ENCODE results near the gene PLS1.
"Not testable (repeated sequence)": the region's sequence is repeated elsewhere in the genome, so short reads cannot be mapped to it uniquely, and the experiment has no call there.

The PLS1 gene, protein sequence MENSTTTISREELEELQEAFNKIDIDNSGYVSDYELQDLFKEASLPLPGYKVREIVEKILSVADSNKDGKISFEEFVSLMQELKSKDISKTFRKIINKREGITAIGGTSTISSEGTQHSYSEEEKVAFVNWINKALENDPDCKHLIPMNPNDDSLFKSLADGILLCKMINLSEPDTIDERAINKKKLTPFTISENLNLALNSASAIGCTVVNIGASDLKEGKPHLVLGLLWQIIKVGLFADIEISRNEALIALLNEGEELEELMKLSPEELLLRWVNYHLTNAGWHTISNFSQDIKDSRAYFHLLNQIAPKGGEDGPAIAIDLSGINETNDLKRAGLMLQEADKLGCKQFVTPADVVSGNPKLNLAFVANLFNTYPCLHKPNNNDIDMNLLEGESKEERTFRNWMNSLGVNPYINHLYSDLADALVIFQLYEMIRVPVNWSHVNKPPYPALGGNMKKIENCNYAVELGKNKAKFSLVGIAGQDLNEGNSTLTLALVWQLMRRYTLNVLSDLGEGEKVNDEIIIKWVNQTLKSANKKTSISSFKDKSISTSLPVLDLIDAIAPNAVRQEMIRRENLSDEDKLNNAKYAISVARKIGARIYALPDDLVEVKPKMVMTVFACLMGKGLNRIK

DNA sequence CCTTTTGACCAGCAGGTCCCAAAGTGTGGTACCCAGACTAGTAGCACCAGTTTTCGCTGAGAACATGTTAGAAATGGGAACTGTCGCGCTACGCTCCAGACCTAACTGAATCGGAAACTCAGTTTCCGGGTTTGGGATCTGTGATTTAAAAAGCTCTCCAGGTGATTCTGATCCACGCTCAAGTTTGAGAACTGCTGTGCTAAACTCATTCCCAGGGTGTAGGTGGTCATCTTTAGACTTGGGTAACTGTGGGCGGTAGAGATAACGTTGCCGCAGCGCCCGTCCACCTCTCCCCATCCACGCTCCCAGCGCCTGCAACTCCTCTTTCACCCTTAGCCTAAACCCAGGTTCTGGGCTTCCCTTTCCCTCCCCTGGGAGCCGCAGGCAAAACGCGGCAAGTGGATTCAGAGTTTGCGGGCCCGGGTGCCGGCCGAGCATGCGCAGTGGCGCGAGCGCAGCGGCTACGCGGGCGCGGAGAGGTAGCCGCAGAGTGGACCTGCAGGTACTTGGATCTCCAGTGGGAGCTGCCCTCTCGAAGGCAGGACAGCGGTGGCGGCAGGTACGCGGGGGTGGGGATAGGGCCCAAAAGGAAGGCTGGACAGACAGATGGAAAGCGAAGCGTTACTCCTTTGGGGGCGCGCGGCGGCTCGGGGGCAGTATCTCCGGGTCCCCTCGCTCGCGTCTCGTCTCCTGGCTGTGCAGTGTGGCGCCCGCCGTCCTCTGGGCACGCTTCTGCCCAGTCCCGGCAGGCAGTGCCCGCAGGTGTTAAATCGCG is at the start of gene PLS1:
PLS1 (plus strand) TSS at position 443 of the 775 bp plus-strand sequence. CDS start 67,845 bp downstream, outside the sequence.
- peak; percentile 90 for DNase-seq (ENCODE audit: extremely low read depth, insufficient read length)
- H3K36me3 ChIP-seq (ENCODE audit: control insufficient read depth, insufficient read depth, low read length): no peaks in the 10 kb centered on the region
- peak within 1 kb of the TSS; percentile 87 for H3K4me3 ChIP-seq (replicated peaks; ENCODE audit: low read depth, low read length)
- TF ChIP-seq, protein P1, sequence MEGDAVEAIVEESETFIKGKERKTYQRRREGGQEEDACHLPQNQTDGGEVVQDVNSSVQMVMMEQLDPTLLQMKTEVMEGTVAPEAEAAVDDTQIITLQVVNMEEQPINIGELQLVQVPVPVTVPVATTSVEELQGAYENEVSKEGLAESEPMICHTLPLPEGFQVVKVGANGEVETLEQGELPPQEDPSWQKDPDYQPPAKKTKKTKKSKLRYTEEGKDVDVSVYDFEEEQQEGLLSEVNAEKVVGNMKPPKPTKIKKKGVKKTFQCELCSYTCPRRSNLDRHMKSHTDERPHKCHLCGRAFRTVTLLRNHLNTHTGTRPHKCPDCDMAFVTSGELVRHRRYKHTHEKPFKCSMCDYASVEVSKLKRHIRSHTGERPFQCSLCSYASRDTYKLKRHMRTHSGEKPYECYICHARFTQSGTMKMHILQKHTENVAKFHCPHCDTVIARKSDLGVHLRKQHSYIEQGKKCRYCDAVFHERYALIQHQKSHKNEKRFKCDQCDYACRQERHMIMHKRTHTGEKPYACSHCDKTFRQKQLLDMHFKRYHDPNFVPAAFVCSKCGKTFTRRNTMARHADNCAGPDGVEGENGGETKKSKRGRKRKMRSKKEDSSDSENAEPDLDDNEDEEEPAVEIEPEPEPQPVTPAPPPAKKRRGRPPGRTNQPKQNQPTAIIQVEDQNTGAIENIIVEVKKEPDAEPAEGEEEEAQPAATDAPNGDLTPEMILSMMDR (IDR thresholded peaks at IDR 0.05; ENCODE audit: insufficient read depth, low read length, poor library complexity, severe bottlenecking): no peak
- H3K27me3 ChIP-seq (replicated peaks; ENCODE audit: control insufficient read depth, insufficient read depth, low read length): no peaks in the 10 kb centered on the region

DNA sequence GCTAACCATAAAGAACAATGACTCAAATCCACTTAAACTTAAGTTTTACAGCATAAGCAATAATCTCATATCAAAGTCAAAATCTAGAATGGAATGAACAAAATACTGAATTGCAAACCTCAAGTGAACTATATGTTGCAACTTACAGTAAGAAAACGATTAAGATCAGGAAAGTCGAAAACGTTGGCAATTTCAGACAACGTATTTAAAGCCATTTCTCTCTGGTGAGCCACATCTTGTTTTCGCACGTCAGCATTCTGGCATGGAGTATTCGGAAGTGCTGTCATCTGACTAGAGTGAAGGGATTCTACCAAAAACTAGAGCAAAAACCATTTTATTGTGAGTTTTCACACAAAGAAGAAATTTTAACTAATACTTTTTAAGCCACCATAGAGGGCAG is 46.2 kb upstream of the PLS1 start:
- peaks cover 1% of the 10 kb centered on the region; the same call in 1 of the 2 replicates for H3K36me3 ChIP-seq (ENCODE audit: control insufficient read depth, insufficient read depth, low read length)
- no peak for DNase-seq (ENCODE audit: extremely low read depth, insufficient read length)
- H3K4me3 ChIP-seq (replicated peaks; ENCODE audit: low read depth, low read length): no peak overlapping the region
- TF ChIP-seq, protein P1 (IDR thresholded peaks at IDR 0.05; ENCODE audit: insufficient read depth, low read length, poor library complexity, severe bottlenecking): no peak
- no peaks in the 10 kb centered on the region for H3K27me3 ChIP-seq (replicated peaks; ENCODE audit: control insufficient read depth, insufficient read depth, low read length)

DNA sequence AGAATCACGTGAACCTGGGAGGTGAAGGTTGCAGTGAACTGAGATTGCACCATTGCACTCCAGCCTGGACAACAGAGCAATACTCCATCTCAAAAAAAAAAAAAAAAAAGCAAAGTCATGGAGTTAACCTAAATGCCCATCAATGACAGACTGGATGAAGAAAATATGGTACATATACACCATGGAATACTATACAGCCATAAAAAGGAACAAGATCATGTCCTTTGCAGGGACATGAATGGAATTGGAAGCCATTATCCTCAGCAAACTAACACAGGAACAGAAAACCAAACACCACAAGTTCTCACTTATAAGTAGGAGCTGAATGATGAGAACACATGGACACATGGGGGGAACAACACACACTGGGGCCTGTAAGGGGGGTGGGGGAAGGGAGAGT is 43.6 kb upstream of the PLS1 start:
- not testable (repeated sequence) for DNase-seq (ENCODE audit: extremely low read depth, insufficient read length); H3K4me3 ChIP-seq (replicated peaks; ENCODE audit: low read depth, low read length); H3K36me3 ChIP-seq (ENCODE audit: control insufficient read depth, insufficient read depth, low read length); H3K27me3 ChIP-seq (replicated peaks; ENCODE audit: control insufficient read depth, insufficient read depth, low read length)

DNA sequence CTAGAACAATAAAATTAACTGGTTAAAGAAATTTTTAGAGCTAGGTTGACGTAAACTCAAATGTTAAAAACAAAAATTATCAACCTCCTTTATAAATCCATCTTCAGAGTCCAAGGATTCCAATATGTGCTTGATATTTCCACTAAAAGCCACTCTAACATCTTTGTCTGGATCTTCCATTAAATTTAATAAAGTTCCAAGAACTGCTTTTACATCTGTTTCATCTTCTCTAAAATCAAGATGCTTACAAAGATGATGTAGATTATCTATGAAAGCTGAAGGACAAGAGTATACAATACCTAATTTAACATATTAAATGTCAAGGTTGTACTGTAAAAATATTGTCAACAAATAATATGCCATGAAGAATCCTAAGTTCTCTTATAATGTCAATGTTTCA is 42.5 kb upstream of the PLS1 start:
- Histone ChIP-seq H3K36me3 (ENCODE audit: control insufficient read depth, insufficient read depth, low read length) (peaks cover 1% of the 10 kb centered on the region; the same call in 1 of the 2 replicates), H3K4me3 (replicated peaks; ENCODE audit: low read depth, low read length) (no peak overlapping the region), H3K27me3 (replicated peaks; ENCODE audit: control insufficient read depth, insufficient read depth, low read length) (no peaks in the 10 kb centered on the region)
- DNase-seq (ENCODE audit: extremely low read depth, insufficient read length): no peak
- TF ChIP-seq, protein P1 (IDR thresholded peaks at IDR 0.05; ENCODE audit: insufficient read depth, low read length, poor library complexity, severe bottlenecking): no peak

DNA sequence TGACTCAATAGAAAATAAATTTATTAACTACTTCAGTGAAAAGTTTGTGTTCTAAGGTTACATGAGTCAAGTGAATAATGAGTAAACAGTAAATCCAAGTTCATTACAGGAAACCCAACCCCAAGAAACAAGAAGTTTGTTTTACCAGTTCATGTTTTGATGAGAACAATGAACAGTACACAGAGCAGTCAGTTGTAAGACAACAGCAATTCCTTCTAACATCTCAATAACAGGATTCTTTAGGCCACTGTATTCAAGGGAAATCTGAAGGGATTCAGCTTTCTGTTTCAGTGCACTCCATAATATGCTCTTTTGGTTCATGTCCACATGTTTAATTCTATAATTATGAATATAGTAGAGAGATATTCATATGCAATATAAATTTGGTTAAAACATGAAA is 36.1 kb upstream of the PLS1 start:
- no peak for DNase-seq (ENCODE audit: extremely low read depth, insufficient read length)
- Histone ChIP-seq H3K27me3 (replicated peaks; ENCODE audit: control insufficient read depth, insufficient read depth, low read length) (no peaks in the 10 kb centered on the region), H3K4me3 (replicated peaks; ENCODE audit: low read depth, low read length) (no peak overlapping the region), H3K36me3 (ENCODE audit: control insufficient read depth, insufficient read depth, low read length) (no peaks in the 10 kb centered on the region; the same call in none of the 2 replicates)
- TF ChIP-seq, protein P1 (IDR thresholded peaks at IDR 0.05; ENCODE audit: insufficient read depth, low read length, poor library complexity, severe bottlenecking): no peak
